Amniotic stem cell (primary cell): ENCODE results near the gene TIGD6.
A peak's percentile ranks its signal among the peaks of the same experiment; 100 is the strongest.

ENCODE experiments used
- DNase-seq: peaks from one replicate; lab custom pipeline; 2025; lab: John Stamatoyannopoulos, UW

The TIGD6 gene

GRCh38 chr5:150016537-150016936 is 16.1 kb upstream of the TIGD6 start:
- DNase-seq: no peak

- no peak for DNase-seq
These were observed 15.0 kb upstream of the TIGD6 start for GRCh38 chr5:150015415-150015814.

- no peak for DNase-seq
These were observed 14.0 kb upstream of the TIGD6 start for GRCh38 chr5:150014456-150014855.

GRCh38 chr5:150013931-150014330 is 13.5 kb upstream of the TIGD6 start:
- DNase-seq: no peak

- DNase-seq: no peak
These were observed 9.4 kb upstream of the TIGD6 start for GRCh38 chr5:150009671-150010387.

GRCh38 chr5:150007050-150007449 is 6.6 kb upstream of the TIGD6 start:
- DNase-seq: no peak

GRCh38 chr5:150006318-150006717 is 5.9 kb upstream of the TIGD6 start:
- DNase-seq: no peak

- peak; percentile 48 for DNase-seq
These were observed 1.4 kb upstream of the TIGD6 start for GRCh38 chr5:150001660-150002486.

- DNase-seq: no peak
These were observed 671 bp upstream of the TIGD6 start for GRCh38 chr5:150000990-150001659.

GRCh38 chr5:149999866-150000255 is 593 bp downstream of the TIGD6 start:
- peak; percentile 54 for DNase-seq

GRCh38 chr5:149999359-149999758 is 1.1 kb downstream of the TIGD6 start:
- DNase-seq: no peak

GRCh38 chr5:149998281-149998680 is 2.2 kb downstream of the TIGD6 start:
- DNase-seq: no peak

GRCh38 chr5:149996205-149996890 is 4.1 kb downstream of the TIGD6 start:
- no peak for DNase-seq

GRCh38 chr5:149995385-149996204 is 4.9 kb downstream of the TIGD6 start:
- DNase-seq: no peak

GRCh38 chr5:149993471-149993870 is 7.0 kb downstream of the TIGD6 start:
- no peak for DNase-seq

GRCh38 chr5:149990518-149991376 is 9.7 kb downstream of the TIGD6 start:
- peak; percentile 70 for DNase-seq

GRCh38 chr5:149988126-149988525 is 12.3 kb downstream of the TIGD6 start:
- no peak for DNase-seq

GRCh38 chr5:149982505-149982904 is 17.9 kb downstream of the TIGD6 start:
- no peak for DNase-seq

GRCh38 chr5:149981206-149981605 is 19.2 kb downstream of the TIGD6 start:
- DNase-seq: no peak

GRCh38 chr5:149979896-149980295 is 20.6 kb downstream of the TIGD6 start:
- DNase-seq: no peak
